Measurements from ENCODE around the gene DRGX.

DNA sequence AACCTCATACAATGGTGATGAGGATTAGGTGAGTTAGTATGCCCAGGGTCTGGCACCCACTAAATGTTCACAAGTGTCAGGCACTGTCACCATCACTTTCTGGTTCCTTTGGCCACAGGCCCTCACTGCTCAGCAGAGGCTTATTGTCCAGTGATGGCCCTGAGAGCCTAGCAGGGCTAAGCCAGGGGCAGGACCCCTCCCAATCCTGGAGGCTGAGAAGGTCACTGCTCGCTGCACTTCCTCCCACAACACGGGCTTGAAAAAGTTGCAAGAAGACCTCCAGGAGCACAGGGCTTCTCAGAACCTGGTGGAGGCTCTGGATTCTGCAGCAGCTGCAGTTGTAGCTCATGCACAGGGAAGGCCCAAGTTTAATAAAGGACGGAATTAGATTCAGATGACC lies 48.1 kb downstream of the DRGX start:
- TF ChIP-seq POLR2AphosphoS5 (IDR thresholded peaks at IDR 0.05) = no peak
- TF ChIP-seq, protein P1, sequence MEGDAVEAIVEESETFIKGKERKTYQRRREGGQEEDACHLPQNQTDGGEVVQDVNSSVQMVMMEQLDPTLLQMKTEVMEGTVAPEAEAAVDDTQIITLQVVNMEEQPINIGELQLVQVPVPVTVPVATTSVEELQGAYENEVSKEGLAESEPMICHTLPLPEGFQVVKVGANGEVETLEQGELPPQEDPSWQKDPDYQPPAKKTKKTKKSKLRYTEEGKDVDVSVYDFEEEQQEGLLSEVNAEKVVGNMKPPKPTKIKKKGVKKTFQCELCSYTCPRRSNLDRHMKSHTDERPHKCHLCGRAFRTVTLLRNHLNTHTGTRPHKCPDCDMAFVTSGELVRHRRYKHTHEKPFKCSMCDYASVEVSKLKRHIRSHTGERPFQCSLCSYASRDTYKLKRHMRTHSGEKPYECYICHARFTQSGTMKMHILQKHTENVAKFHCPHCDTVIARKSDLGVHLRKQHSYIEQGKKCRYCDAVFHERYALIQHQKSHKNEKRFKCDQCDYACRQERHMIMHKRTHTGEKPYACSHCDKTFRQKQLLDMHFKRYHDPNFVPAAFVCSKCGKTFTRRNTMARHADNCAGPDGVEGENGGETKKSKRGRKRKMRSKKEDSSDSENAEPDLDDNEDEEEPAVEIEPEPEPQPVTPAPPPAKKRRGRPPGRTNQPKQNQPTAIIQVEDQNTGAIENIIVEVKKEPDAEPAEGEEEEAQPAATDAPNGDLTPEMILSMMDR (IDR thresholded peaks at IDR 0.05; ENCODE audit: poor library complexity, severe bottlenecking) = no peak
- TF ChIP-seq EP300 (conservative IDR thresholded peaks at IDR 0.05; ENCODE audit: poor library complexity, severe bottlenecking) = no peak
- TF ChIP-seq EZH2 (IDR thresholded peaks at IDR 0.05; ENCODE audit: borderline replicate concordance, insufficient read depth, low read length, poor library complexity, severe bottlenecking) = no peak
- no peak for TF ChIP-seq RAD21 (conservative IDR thresholded peaks at IDR 0.05)
- TF ChIP-seq, protein P2, sequence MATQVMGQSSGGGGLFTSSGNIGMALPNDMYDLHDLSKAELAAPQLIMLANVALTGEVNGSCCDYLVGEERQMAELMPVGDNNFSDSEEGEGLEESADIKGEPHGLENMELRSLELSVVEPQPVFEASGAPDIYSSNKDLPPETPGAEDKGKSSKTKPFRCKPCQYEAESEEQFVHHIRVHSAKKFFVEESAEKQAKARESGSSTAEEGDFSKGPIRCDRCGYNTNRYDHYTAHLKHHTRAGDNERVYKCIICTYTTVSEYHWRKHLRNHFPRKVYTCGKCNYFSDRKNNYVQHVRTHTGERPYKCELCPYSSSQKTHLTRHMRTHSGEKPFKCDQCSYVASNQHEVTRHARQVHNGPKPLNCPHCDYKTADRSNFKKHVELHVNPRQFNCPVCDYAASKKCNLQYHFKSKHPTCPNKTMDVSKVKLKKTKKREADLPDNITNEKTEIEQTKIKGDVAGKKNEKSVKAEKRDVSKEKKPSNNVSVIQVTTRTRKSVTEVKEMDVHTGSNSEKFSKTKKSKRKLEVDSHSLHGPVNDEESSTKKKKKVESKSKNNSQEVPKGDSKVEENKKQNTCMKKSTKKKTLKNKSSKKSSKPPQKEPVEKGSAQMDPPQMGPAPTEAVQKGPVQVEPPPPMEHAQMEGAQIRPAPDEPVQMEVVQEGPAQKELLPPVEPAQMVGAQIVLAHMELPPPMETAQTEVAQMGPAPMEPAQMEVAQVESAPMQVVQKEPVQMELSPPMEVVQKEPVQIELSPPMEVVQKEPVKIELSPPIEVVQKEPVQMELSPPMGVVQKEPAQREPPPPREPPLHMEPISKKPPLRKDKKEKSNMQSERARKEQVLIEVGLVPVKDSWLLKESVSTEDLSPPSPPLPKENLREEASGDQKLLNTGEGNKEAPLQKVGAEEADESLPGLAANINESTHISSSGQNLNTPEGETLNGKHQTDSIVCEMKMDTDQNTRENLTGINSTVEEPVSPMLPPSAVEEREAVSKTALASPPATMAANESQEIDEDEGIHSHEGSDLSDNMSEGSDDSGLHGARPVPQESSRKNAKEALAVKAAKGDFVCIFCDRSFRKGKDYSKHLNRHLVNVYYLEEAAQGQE (IDR thresholded peaks at IDR 0.05; ENCODE audit: borderline replicate concordance) = no peak
- no peak for TF ChIP-seq TAF1 (IDR thresholded peaks at IDR 0.05; ENCODE audit: low read depth)
